AG04449 (cell line): ENCODE results near the gene CARD10.

Experiments
- CTCF ChIA-PET: fragments of 350-600 bp; formaldehyde crosslinking; extraction: SDS; loops from one replicate; lab custom pipeline; 2021; ENCODE audit warnings: antibody characterized with exemption; lab: Yijun Ruan, JAX
- POLR2A ChIA-PET: fragments of 400-600, 350-600 bp; formaldehyde crosslinking; extraction: SDS; loops from one replicate; lab custom pipeline; 2020; ENCODE audit warnings: antibody characterized with exemption, inconsistent platforms; lab: Yijun Ruan, JAX
- DNase-seq: peaks from one replicate; pipeline ENCODE4 v3.0.0-alpha.2; 2010; ENCODE audit warnings: low read depth, low spot score
- H3K4me3 ChIP-seq: 2 replicates; pipeline ENCODE4 v1.5.1; 2011; ENCODE audit warnings: low read depth, mild to moderate bottlenecking, control low read depth, low read length
- TF ChIP-seq, protein P1 (sequence below): IDR thresholded peaks from one replicate; pipeline ENCODE4 v1.5.1; 2011; ENCODE audit warnings: mild to moderate bottlenecking, moderate library complexity, low read length, control low read depth, inconsistent platforms; ENCODE audit not compliant: insufficient read depth; ENCODE audit errors: missing control alignments

Gene CARD10

GRCh38 chr22:37511395-37512104 lies 7.7 kb downstream of the CARD10 start:
- no peak for DNase-seq
- H3K4me3 ChIP-seq: no peak overlapping the region
- ChIA-PET POLR2A (interaction anchor here (1.7 kb wide), 1 partner anchor 12 kb away, joined by 7 read pairs; no protein-coding TSS in a partner anchor), CTCF (interaction anchor here (1.3 to 3.1 kb wide), 3 partner anchors 81 to 96 kb away, joined by 3 to 11 read pairs (median 5); no protein-coding TSS in a partner anchor)
- TF ChIP-seq, protein P1, sequence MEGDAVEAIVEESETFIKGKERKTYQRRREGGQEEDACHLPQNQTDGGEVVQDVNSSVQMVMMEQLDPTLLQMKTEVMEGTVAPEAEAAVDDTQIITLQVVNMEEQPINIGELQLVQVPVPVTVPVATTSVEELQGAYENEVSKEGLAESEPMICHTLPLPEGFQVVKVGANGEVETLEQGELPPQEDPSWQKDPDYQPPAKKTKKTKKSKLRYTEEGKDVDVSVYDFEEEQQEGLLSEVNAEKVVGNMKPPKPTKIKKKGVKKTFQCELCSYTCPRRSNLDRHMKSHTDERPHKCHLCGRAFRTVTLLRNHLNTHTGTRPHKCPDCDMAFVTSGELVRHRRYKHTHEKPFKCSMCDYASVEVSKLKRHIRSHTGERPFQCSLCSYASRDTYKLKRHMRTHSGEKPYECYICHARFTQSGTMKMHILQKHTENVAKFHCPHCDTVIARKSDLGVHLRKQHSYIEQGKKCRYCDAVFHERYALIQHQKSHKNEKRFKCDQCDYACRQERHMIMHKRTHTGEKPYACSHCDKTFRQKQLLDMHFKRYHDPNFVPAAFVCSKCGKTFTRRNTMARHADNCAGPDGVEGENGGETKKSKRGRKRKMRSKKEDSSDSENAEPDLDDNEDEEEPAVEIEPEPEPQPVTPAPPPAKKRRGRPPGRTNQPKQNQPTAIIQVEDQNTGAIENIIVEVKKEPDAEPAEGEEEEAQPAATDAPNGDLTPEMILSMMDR: no peak

GRCh38 chr22:37510091-37510490 lies 9.1 kb downstream of the CARD10 start:
- no peak overlapping the region for H3K4me3 ChIP-seq
- ChIA-PET CTCF (interaction anchor here (1.4 to 3.1 kb wide), 2 partner anchors 16 to 82 kb away, joined by 3 to 11 read pairs; no protein-coding TSS in a partner anchor), POLR2A (no interaction called here)
- TF ChIP-seq, protein P1: no peak
- no peak for DNase-seq

- TF ChIP-seq, protein P1: no peak
- no peak overlapping the region for H3K4me3 ChIP-seq
- ChIA-PET CTCF (interaction anchor here (1.1 to 1.4 kb wide), 2 partner anchors 15 to 53 kb away, joined by 3 read pairs; no protein-coding TSS in a partner anchor), POLR2A (no interaction called here)
- no peak for DNase-seq
These were observed 10.0 kb downstream of the CARD10 start for GRCh38 chr22:37509059-37509860.

- TF ChIP-seq, protein P1: no peak
- H3K4me3 ChIP-seq: no peak overlapping the region
- ChIA-PET CTCF (interaction anchor here (1.1 to 1.4 kb wide), 3 partner anchors 9 to 53 kb away, joined by 3 to 4 read pairs (median 3); no protein-coding TSS in a partner anchor), POLR2A (no interaction called here)
- no peak for DNase-seq
These were observed 10.7 kb downstream of the CARD10 start for GRCh38 chr22:37508431-37508992.

DNA sequence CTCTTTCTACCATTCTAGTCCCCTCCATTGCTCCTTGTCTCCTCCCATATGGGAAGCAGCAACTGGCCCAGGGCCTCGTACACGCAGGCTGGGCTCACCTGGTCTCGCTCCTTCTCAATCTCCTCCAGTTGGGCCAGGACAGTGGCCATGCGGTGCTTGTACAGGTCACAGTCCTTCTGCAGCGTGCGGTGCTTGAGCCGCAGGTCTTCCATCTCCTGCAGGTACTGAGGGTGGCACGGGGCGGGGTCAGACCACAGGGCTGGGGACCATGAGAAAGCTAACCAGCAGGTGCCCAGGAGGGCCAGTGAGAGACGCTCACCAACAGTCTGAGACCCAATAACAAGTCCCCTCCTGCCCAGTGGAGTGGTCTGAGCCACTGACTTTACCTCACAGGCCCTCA lies 11.5 kb downstream of the CARD10 start:
- POLR2A ChIA-PET: no interaction called here
- DNase-seq: no peak

More for the DNA sequence above, 11.5 kb downstream of the CARD10 start:
- no peak overlapping the region for H3K4me3 ChIP-seq
- TF ChIP-seq, protein P1: no peak
- CTCF ChIA-PET: interaction anchor here (1.1 to 1.4 kb wide), 2 partner anchors 8 to 10 kb away, joined by 4 read pairs; no protein-coding TSS in a partner anchor
